ENCODE data around the gene WDPCP. TPM values are rescaled to one million over a fixed set of nuclear protein-coding genes. Genes with fewer than 3 reads are reported as not detected.

The WDPCP gene, protein sequence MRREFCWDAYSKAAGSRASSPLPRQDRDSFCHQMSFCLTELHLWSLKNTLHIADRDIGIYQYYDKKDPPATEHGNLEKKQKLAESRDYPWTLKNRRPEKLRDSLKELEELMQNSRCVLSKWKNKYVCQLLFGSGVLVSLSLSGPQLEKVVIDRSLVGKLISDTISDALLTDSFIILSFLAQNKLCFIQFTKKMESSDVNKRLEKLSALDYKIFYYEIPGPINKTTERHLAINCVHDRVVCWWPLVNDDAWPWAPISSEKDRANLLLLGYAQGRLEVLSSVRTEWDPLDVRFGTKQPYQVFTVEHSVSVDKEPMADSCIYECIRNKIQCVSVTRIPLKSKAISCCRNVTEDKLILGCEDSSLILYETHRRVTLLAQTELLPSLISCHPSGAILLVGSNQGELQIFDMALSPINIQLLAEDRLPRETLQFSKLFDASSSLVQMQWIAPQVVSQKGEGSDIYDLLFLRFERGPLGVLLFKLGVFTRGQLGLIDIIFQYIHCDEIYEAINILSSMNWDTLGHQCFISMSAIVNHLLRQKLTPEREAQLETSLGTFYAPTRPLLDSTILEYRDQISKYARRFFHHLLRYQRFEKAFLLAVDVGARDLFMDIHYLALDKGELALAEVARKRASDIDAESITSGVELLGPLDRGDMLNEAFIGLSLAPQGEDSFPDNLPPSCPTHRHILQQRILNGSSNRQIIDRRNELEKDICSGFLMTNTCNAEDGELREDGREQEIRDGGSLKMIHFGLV
- 10 to 100 TPM; 11.8 to 25.1 TPM for total RNA-seq
- polyA plus RNA-seq (2013, experiment 1 of 2): 6.9 TPM
- polyA plus RNA-seq (2013, experiment 2 of 2): 8.1 TPM
- long read RNA-seq, experiment 1, partial matches to known transcripts: 0 of 3 reads
- long read RNA-seq, experiment 1, other reads (novel, unspliced or antisense): 3 of 3 reads
- long read RNA-seq, experiment 2, transcript WDPCP-201 (18 exons, 3,392 nt): major isoform, 24 of 51 reads
- long read RNA-seq, experiment 2, partial matches to known transcripts: 3 of 51 reads
- long read RNA-seq, experiment 2, other reads (novel, unspliced or antisense): 24 of 51 reads
- long read RNA-seq, experiment 3, transcript WDPCP-201 (18 exons, 3,392 nt): major isoform, 17 of 36 reads
- long read RNA-seq, experiment 3, partial matches to known transcripts: 3 of 36 reads
- long read RNA-seq, experiment 3, other reads (novel, unspliced or antisense): 16 of 36 reads
- long read RNA-seq, experiment 4, transcript WDPCP-201 (18 exons, 3,392 nt): major isoform, 5 of 25 reads
- long read RNA-seq, experiment 4, partial matches to known transcripts: 0 of 25 reads
- long read RNA-seq, experiment 4, other reads (novel, unspliced or antisense): 19 of 25 reads

DNA sequence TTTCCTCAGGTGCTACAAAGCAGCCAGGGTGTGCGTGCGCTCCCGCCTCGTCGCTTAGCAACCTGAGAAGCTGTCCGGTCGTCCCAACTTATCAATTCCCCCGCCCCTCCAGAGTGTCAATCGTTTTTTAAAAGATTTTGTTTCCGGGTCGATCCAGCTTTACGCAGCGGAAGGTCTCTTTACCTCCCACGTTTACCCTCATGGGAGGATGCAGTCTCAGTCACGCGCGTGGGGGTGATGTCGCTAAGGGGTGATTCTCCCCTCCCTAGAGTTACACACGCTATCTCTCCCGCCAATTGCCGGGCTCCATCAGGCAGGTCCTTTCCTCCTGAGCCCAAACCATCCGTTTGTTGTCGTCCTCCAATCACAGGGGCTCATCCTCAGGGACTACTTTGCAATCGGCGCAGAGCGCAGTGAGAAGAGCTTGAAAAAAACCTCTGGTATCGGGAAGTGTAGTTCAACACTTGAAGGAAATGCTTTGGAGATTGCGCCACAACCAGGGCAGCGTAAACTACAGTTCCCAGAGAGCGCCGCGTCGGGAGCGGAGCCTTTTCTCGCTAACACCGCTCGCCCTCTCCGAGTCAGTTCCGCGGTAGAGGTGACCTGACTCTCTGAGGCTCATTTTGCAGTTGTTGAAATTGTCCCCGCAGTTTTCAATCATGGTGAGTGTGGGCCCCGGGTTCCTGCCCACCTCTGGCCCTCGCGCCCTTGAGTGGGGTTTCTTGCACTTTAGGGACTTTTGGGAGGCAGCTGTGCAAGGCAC, at the start of gene WDPCP, which contains the start of gene MDH1:
Gene WDPCP, minus strand, starts transcription at position 93 of the 763 bp plus-strand sequence. CDS start 206 bp downstream, outside the sequence.
Gene MDH1, plus strand, starts transcription at position 579 of the 763 bp plus-strand sequence. Its CDS starts 81 bp downstream, at position 660.
- Mint-ChIP-seq H3K4me3 (peak within 1 kb of the TSS; percentile 96), H3K27me3 (ENCODE audit: insufficient read depth) (no peaks in the 10 kb centered on the region), H3K9me3 (no peaks in the 10 kb centered on the region), H3K36me3 (ENCODE audit: low read depth) (peaks cover 9% of the 10 kb centered on the region), H3K27ac (peak within 1 kb of the TSS; percentile 96), H3K4me1 (peaks cover 23% of the 10 kb centered on the region)
- H3K27ac ChIP-seq (ENCODE audit: low read depth, low read length): peak within 1 kb of the TSS; percentile 47
- peak; percentile 98 for DNase-seq
- H3K9ac ChIP-seq (ENCODE audit: extremely low read depth, low read length, poor library complexity, severe bottlenecking): peak within 1 kb of the TSS; percentile 76
- no peaks in the 10 kb centered on the region for H3K9me3 ChIP-seq (ENCODE audit: control insufficient read depth, low read length)
- peaks cover 17% of the 10 kb centered on the region for H3K36me3 ChIP-seq (ENCODE audit: control insufficient read depth, insufficient read depth, low read length)
- peaks cover 9% of the 10 kb centered on the region for H3K4me1 ChIP-seq (ENCODE audit: control insufficient read depth, insufficient read depth, low read length)
- H3K27me3 ChIP-seq (ENCODE audit: control insufficient read depth, insufficient read depth, low read length, poor library complexity, severe bottlenecking): no peaks in the 10 kb centered on the region
- 0% methylated on average over 28 to 44 of the region's 44 CpGs for WGBS, 2 experiments (ENCODE audit: insufficient coverage in 1 of 2, insufficient read length in 1 of 2)
- TF ChIP-seq, protein P1, sequence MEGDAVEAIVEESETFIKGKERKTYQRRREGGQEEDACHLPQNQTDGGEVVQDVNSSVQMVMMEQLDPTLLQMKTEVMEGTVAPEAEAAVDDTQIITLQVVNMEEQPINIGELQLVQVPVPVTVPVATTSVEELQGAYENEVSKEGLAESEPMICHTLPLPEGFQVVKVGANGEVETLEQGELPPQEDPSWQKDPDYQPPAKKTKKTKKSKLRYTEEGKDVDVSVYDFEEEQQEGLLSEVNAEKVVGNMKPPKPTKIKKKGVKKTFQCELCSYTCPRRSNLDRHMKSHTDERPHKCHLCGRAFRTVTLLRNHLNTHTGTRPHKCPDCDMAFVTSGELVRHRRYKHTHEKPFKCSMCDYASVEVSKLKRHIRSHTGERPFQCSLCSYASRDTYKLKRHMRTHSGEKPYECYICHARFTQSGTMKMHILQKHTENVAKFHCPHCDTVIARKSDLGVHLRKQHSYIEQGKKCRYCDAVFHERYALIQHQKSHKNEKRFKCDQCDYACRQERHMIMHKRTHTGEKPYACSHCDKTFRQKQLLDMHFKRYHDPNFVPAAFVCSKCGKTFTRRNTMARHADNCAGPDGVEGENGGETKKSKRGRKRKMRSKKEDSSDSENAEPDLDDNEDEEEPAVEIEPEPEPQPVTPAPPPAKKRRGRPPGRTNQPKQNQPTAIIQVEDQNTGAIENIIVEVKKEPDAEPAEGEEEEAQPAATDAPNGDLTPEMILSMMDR (conservative IDR thresholded peaks at IDR 0.05): no peak
- peak within 1 kb of the TSS; percentile 97 for H3K4me3 ChIP-seq (ENCODE audit: low read length)

DNA sequence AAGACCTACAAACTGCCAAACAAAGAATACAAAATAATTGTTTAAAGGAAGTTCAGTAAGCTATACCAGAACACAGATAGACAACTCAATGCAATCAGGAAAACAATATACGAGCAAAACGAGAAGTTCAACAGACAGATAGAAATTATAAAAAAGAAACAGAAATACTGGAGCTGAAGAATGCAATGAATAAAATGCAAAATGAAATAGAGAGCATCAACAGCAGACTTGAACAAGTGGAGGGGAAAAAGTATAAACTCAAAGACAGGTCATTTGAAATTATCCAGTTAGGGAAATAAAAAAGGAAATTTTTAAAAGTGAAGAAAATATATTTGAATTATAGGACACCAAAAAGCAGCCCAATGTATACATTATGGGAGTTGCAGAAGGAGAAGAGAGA, 44.1 kb upstream of the WDPCP start:
- TF ChIP-seq, protein P1 (conservative IDR thresholded peaks at IDR 0.05): no peak
- peaks cover 43% of the 10 kb centered on the region for H3K9me3 ChIP-seq (ENCODE audit: control insufficient read depth, low read length)
- H3K36me3 ChIP-seq (ENCODE audit: control insufficient read depth, insufficient read depth, low read length): no peaks in the 10 kb centered on the region
- Mint-ChIP-seq H3K4me3 (no peak overlapping the region), H3K27ac (no peak overlapping the region), H3K27me3 (ENCODE audit: insufficient read depth) (no peaks in the 10 kb centered on the region), H3K4me1 (no peaks in the 10 kb centered on the region), H3K36me3 (ENCODE audit: low read depth) (peaks cover 2% of the 10 kb centered on the region), H3K9me3 (peaks cover 17% of the 10 kb centered on the region)
- no peaks in the 10 kb centered on the region for H3K4me1 ChIP-seq (ENCODE audit: control insufficient read depth, insufficient read depth, low read length)
- 97 to 100% methylated on average over 1 to 2 of the region's 2 CpGs for WGBS, 2 experiments (ENCODE audit: insufficient coverage in 1 of 2, insufficient read length in 1 of 2)
- no peak overlapping the region for H3K9ac ChIP-seq (ENCODE audit: extremely low read depth, low read length, poor library complexity, severe bottlenecking)
- H3K4me3 ChIP-seq (ENCODE audit: low read length): no peak overlapping the region
- no peak for DNase-seq
- no peak overlapping the region for H3K27ac ChIP-seq (ENCODE audit: low read depth, low read length)
- H3K27me3 ChIP-seq (ENCODE audit: control insufficient read depth, insufficient read depth, low read length, poor library complexity, severe bottlenecking): no peaks in the 10 kb centered on the region

Measured in endodermal cell (in vitro differentiated cells).